Spleen (tissue), 11 donors: Measurements from ENCODE around the gene NPHP4. TPM values are rescaled to one million over a fixed set of nuclear protein-coding genes. Genes with fewer than 3 reads are reported as not detected.

Source experiments
- DNase-seq: peaks from one replicate; pipeline ENCODE4 v3.0.0-alpha.2; 2020
- H3K27ac ChIP-seq, 8 donors: fragments of 200-600 bp; sonication (generic) in 7 of 8; 1 replicate in 4 of 8; 2 replicates in 4 of 8; pipeline versions ENCODE4 v1.5.0 to v1.8.0; 2016 to 2021; ENCODE audit warnings: inconsistent platforms in 4 of 8, mild to moderate bottlenecking in 4 of 8, moderate library complexity in 1 of 8
- H3K27me3 ChIP-seq, 7 donors: fragments of 200-600 bp; sonication (generic) in 6 of 7; replicated peaks in 1 of 7; 1 replicate in 4 of 7; 2 replicates in 3 of 7; pipeline versions ENCODE4 v1.5.0 to v1.8.0; 2016 to 2021; ENCODE audit warnings: inconsistent platforms in 3 of 7, mild to moderate bottlenecking in 1 of 7
- H3K36me3 ChIP-seq, 6 donors: fragments of 200-600 bp; sonication (generic) in 5 of 6; 1 replicate in 4 of 6; 2 replicates in 2 of 6; pipeline versions ENCODE4 v1.5.0 to v1.8.0; 2016 to 2021; ENCODE audit warnings: inconsistent platforms in 2 of 6
- H3K4me1 ChIP-seq, 6 donors: fragments of 200-600 bp; sonication (generic) in 5 of 6; 1 replicate in 3 of 6; 2 replicates in 3 of 6; pipeline versions ENCODE4 v1.5.0 to v1.8.0; 2016 to 2021; ENCODE audit warnings: inconsistent platforms in 3 of 6
- H3K4me3 ChIP-seq, 8 donors: fragments of 200-600 bp; sonication (generic) in 7 of 8; 1 replicate in 4 of 8; 2 replicates in 4 of 8; pipeline versions ENCODE4 v1.5.0 to v1.8.0; 2016 to 2021; ENCODE audit warnings: inconsistent platforms in 4 of 8, mild to moderate bottlenecking in 4 of 8, moderate library complexity in 2 of 8
- H3K9me3 ChIP-seq, 8 donors: fragments of 200-600 bp; sonication (generic) in 7 of 8; 1 replicate in 4 of 8; 2 replicates in 4 of 8; pipeline versions ENCODE4 v1.5.0 to v1.8.0; 2016 to 2021; ENCODE audit warnings: inconsistent platforms in 4 of 8
- CTCF ChIP-seq, 11 experiments: fragments of 200-600 bp in 7 of 11; fragments of 450-650 bp in 4 of 11; sonication (generic) in 4 of 11; IDR thresholded peaks in 8 of 11; conservative IDR thresholded peaks in 3 of 11; 1 replicate in 7 of 11; 2 replicates in 4 of 11; pipeline versions ENCODE4 v1.4.0 to v1.8.0; 2016 to 2021; ENCODE audit warnings: antibody characterized with exemption in 11 of 11, inconsistent platforms in 4 of 11, mild to moderate bottlenecking in 1 of 11
- POLR2A ChIP-seq, 3 donors: fragments of 450-650 bp; IDR thresholded peaks; one replicate each; pipeline ENCODE4 v1.5.1; 2017; ENCODE audit warnings: antibody characterized with exemption in 3 of 3, mild to moderate bottlenecking in 1 of 3
- POLR2AphosphoS5 ChIP-seq, 3 donors: sonication (generic); formaldehyde crosslinking; IDR thresholded peaks; one replicate each; pipeline ENCODE4 v1.5.1; 2017; ENCODE audit warnings: antibody characterized with exemption in 3 of 3
- WGBS, 5 donors: extraction: QIAGEN DNeasy Blood & Tissue Kit in 3 of 5; methylation state at CpG; one replicate each; pipeline versions ENCODE4 v1.1.5 to v1.1.7; 2013 to 2018; 5-methylcytosine and 5-hydroxymethylcytosine counted together
- intact Hi-C: fragments of 100-400 bp; cut with DNase I; formaldehyde crosslinking; loops from one replicate; pipeline ENCODE4 v1.15.0; 2023; ENCODE audit warnings: low total_unique reads
- polyA plus RNA-seq, 3 donors: library from polyadenylated mRNA; stranded (reverse); fragments of 200-250 nt; gene quantifications; one replicate each; pipeline ENCODE4 v1.2.1, GENCODE V29; 2013
- total RNA-seq, 7 donors: library from RNA; depleted of rRNA in 3 of 7; stranded (reverse); fragments of >200 nt in 3 of 7; fragmentation: NEBNext Ultra II Directional in 4 of 7; extraction: Animal tissue kit (Norgen Biotek cat#: 25700) in 4 of 7; gene quantifications; one replicate each; pipeline versions ENCODE4 v1.1.0 to v1.2.1, GENCODE V29; 2016 to 2021
- donor health status: healthy with polysubstance abuse.
- donor health status: DM: no; HTN: no; CAD: no; lungs with moderate emphysema.
- donor health status: DM: no; HTN: no; CAD: no.
- donor health status: Bipolar disorder and iron deficiency.
- donor health status: healthy.
- donor health status: DM: no; HTN: no; CAD: no.
- donor health status: DM: yes; HTN: yes; CAD: no.

The NPHP4 gene
- total and polyA plus RNA-seq, 10 donors: 1.2 to 17.5 (median 9.4) TPM

GRCh38 chr1:5836776-5837440, 155.3 kb downstream of the NPHP4 start:
- Histone ChIP-seq H3K27me3 (peaks cover 0 to 59% (median 5%) of the 10 kb centered on the region in 7 donors), H3K9me3 (no peaks in the 10 kb centered on the region), H3K4me3 (no peak overlapping the region), H3K4me1 (no peaks in the 10 kb centered on the region), H3K36me3 (no peaks in the 10 kb centered on the region), H3K27ac (no peak overlapping the region)
- intact Hi-C loops: no loop called here
- TF ChIP-seq POLR2AphosphoS5 (IDR thresholded peaks at IDR 0.05): no peak
- TF ChIP-seq POLR2A (IDR thresholded peaks at IDR 0.05): no peak
- no peak for TF ChIP-seq CTCF (IDR thresholded peaks at IDR 0.05 in 8 of 11, conservative IDR thresholded peaks at IDR 0.05 in 3 of 11)
- no peak for DNase-seq
- 17 to 39% (median 23%) methylated on average over 17 of the region's 17 CpGs for WGBS, 5 donors

- Histone ChIP-seq H3K27ac (no peak overlapping the region), H3K4me1 (no peaks in the 10 kb centered on the region), H3K9me3 (no peaks in the 10 kb centered on the region), H3K36me3 (no peaks in the 10 kb centered on the region), H3K27me3 (peaks cover 0 to 63% (median 8%) of the 10 kb centered on the region in 7 donors), H3K4me3 (no peak overlapping the region)
- TF ChIP-seq CTCF (IDR thresholded peaks at IDR 0.05 in 8 of 11, conservative IDR thresholded peaks at IDR 0.05 in 3 of 11) (no peak), POLR2AphosphoS5 (IDR thresholded peaks at IDR 0.05) (no peak), POLR2A (IDR thresholded peaks at IDR 0.05) (no peak)
- intact Hi-C loops: no loop called here
- 54 to 72% (median 69%) methylated on average over 2 to 8 of the region's 8 CpGs for WGBS, 5 donors
- no peak for DNase-seq
These were observed 157.1 kb downstream of the NPHP4 start for GRCh38 chr1:5835179-5835562.

GRCh38 chr1:5834477-5835178, 157.6 kb downstream of the NPHP4 start:
- Histone ChIP-seq H3K27ac (no peak overlapping the region), H3K9me3 (no peaks in the 10 kb centered on the region), H3K36me3 (no peaks in the 10 kb centered on the region), H3K27me3 (peaks cover 0 to 61% (median 8%) of the 10 kb centered on the region in 7 donors), H3K4me1 (no peaks in the 10 kb centered on the region), H3K4me3 (no peak overlapping the region)
- intact Hi-C loops: no loop called here
- no peak for TF ChIP-seq POLR2AphosphoS5 (IDR thresholded peaks at IDR 0.05)
- no peak for TF ChIP-seq CTCF (IDR thresholded peaks at IDR 0.05 in 8 of 11, conservative IDR thresholded peaks at IDR 0.05 in 3 of 11)
- no peak for TF ChIP-seq POLR2A (IDR thresholded peaks at IDR 0.05)
- no peak for DNase-seq
- 78 to 85% (median 84%) methylated on average over 18 to 32 of the region's 32 CpGs for WGBS, 5 donors

- intact Hi-C loops: no loop called here
- 77 to 88% (median 82%) methylated on average over 8 to 14 of the region's 14 CpGs for WGBS, 5 donors
- Histone ChIP-seq H3K4me3 (no peak overlapping the region), H3K27me3 (peaks cover 0 to 61% (median 8%) of the 10 kb centered on the region in 7 donors), H3K36me3 (no peaks in the 10 kb centered on the region), H3K4me1 (no peaks in the 10 kb centered on the region), H3K27ac (no peak overlapping the region), H3K9me3 (no peaks in the 10 kb centered on the region)
- TF ChIP-seq POLR2A (IDR thresholded peaks at IDR 0.05): no peak
- TF ChIP-seq CTCF (IDR thresholded peaks at IDR 0.05 in 8 of 11, conservative IDR thresholded peaks at IDR 0.05 in 3 of 11): no peak
- TF ChIP-seq POLR2AphosphoS5 (IDR thresholded peaks at IDR 0.05): no peak
- no peak for DNase-seq
These were observed 158.3 kb downstream of the NPHP4 start for GRCh38 chr1:5833911-5834310.
